ENCODE data around the gene ABCB9. TPM values are rescaled to one million over a fixed set of nuclear protein-coding genes. Genes with fewer than 3 reads are reported as not detected.

ABCB9 gene
- total and polyA plus RNA-seq, 8 donors, result 4.5 to 11.8 (median 8.3) TPM

- TF ChIP-seq, protein P1, sequence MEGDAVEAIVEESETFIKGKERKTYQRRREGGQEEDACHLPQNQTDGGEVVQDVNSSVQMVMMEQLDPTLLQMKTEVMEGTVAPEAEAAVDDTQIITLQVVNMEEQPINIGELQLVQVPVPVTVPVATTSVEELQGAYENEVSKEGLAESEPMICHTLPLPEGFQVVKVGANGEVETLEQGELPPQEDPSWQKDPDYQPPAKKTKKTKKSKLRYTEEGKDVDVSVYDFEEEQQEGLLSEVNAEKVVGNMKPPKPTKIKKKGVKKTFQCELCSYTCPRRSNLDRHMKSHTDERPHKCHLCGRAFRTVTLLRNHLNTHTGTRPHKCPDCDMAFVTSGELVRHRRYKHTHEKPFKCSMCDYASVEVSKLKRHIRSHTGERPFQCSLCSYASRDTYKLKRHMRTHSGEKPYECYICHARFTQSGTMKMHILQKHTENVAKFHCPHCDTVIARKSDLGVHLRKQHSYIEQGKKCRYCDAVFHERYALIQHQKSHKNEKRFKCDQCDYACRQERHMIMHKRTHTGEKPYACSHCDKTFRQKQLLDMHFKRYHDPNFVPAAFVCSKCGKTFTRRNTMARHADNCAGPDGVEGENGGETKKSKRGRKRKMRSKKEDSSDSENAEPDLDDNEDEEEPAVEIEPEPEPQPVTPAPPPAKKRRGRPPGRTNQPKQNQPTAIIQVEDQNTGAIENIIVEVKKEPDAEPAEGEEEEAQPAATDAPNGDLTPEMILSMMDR (IDR thresholded peaks at IDR 0.05), result no peak
- Histone ChIP-seq H3K4me1 (no peaks in the 10 kb centered on the region), H3K27ac (no peak overlapping the region), H3K27me3 (no peaks in the 10 kb centered on the region), H3K4me3 (no peak overlapping the region), H3K36me3 (peaks cover 0 to 64% of the 10 kb centered on the region in 2 donors), H3K9me3 (no peaks in the 10 kb centered on the region)
- intact Hi-C loops (cut with DNase I), result no loop called here
- DNase-seq, result no peak
- ATAC-seq, result no peak
Observed at GRCh38 chr12:122998316-122998715, 32.1 kb upstream of the ABCB9 start.

DNA sequence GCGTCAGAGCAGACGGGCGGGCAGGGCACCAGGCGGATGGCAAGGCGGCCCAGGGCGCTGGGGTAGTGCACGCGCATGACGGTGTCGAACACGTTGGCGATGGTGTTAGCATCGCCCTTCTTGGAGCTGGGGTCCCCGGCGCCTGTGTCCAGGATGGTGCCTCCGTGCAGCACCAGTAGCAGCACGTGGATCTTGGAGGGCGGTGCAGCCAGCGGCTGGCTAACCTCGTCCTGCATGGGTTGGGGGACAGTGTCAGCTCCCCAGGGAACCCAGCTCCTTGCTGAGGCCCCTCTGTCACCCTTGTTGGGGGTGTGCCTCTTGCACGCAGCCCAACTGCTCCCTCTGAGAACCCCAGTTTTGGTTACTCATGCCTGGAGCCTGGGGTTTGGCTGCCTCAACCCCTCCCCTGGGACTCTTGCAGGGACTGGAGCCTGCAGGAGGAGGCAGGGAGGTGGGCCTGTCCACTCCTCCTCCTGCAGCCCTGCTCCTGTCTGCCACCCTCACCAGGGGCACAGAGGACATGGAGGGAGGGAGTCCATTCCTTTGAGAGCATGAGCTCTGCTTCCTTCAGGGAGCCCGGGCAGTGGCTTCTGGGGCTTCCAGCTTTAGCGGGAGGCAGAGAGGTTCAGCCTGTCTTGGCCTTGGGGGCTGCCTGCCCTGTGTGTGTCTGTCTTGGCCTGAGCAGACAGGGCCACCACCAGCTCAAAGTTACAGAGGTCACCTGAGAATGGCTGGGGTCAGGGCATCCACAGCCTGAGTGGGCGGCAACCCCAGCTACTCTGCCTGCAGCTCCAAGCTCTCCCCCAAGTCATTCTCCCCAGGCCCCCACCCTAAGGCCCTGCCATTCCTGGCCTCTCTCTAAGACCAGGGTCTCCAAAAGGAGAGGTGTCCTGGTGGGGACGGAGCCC lies 31.3 kb upstream of the ABCB9 start:
- Histone ChIP-seq H3K27ac (no peak overlapping the region), H3K36me3 (peaks cover 0 to 62% of the 10 kb centered on the region in 2 donors), H3K4me1 (no peaks in the 10 kb centered on the region), H3K27me3 (no peaks in the 10 kb centered on the region), H3K4me3 (no peak overlapping the region), H3K9me3 (no peaks in the 10 kb centered on the region)
- DNase-seq, result peak in 1 of 4 donors; percentile 73
- intact Hi-C loops (cut with DNase I), result no loop called here
- no peak for ATAC-seq
- TF ChIP-seq, protein P1 (IDR thresholded peaks at IDR 0.05), result no peak

GRCh38 chr12:122996621-122997342 lies 30.5 kb upstream of the ABCB9 start:
- H3K9me3 ChIP-seq, result no peaks in the 10 kb centered on the region
- ATAC-seq, result no peak
- intact Hi-C loops (cut with DNase I), result no loop called here
- no peak overlapping the region for H3K4me3 ChIP-seq
- H3K36me3 ChIP-seq, result peaks cover 0 to 70% of the 10 kb centered on the region in 2 donors
- TF ChIP-seq, protein P1 (IDR thresholded peaks at IDR 0.05), result no peak
- DNase-seq, result no peak
- no peak overlapping the region for H3K27ac ChIP-seq
- no peaks in the 10 kb centered on the region for H3K27me3 ChIP-seq
- no peaks in the 10 kb centered on the region for H3K4me1 ChIP-seq

- ATAC-seq (no peak), DNase-seq (peak in 1 of 4 donors; percentile 74)
- no peak overlapping the region for H3K4me3 ChIP-seq
- intact Hi-C loops (cut with DNase I), result no loop called here
- no peaks in the 10 kb centered on the region for H3K9me3 ChIP-seq
- peaks cover 0 to 73% of the 10 kb centered on the region in 2 donors for H3K36me3 ChIP-seq
- TF ChIP-seq, protein P1 (IDR thresholded peaks at IDR 0.05), result no peak
- no peak overlapping the region for H3K27ac ChIP-seq
- H3K4me1 ChIP-seq, result no peaks in the 10 kb centered on the region
- H3K27me3 ChIP-seq, result no peaks in the 10 kb centered on the region
Observed at GRCh38 chr12:122996188-122996601, 29.9 kb upstream of the ABCB9 start.

All from left lung (tissue), 10 donors.